H1 (cell line): ENCODE results near the gene MYORG. TPM values are rescaled to one million over a fixed set of nuclear protein-coding genes. Genes with fewer than 3 reads are reported as not detected.

Experiments used
- CTCF ChIA-PET: fragments of 300-600 bp; sonication (Branson Sonifier 250); formaldehyde crosslinking; loops from one replicate; lab custom pipeline; 2021; ENCODE audit not compliant: partially characterized antibody; lab: Charles Lee
- POLR2A ChIA-PET: fragments of 300-600 bp; sonication (Branson Sonifier 250); formaldehyde crosslinking; loops from one replicate; lab custom pipeline; 2021; ENCODE audit warnings: inconsistent platforms; ENCODE audit not compliant: partially characterized antibody; lab: Charles Lee
- DNase-seq, 2 experiments: peaks; one replicate each; pipeline versions ENCODE4 v3.0.0 to v3.0.0-alpha.2; 2010 to 2022; ENCODE audit warnings: low spot score in 2 of 2, low read depth in 1 of 2, mixed read lengths in 1 of 2
- FAIRE-seq: peaks from 2 replicates; lab custom pipeline; 2011; peaks lifted over from hg19 to GRCh38; lab: Jason Lieb, UNC
- H2AFZ ChIP-seq: 2 replicates; pipeline ENCODE4 v1.8.1; 2012; ENCODE audit warnings: low read length, inconsistent platforms
- H2AK5ac ChIP-seq: 2 replicates; pipeline ENCODE4 v1.6.1; 2013; ENCODE audit warnings: low read depth, low read length
- H2BK120ac ChIP-seq: replicated peaks from 2 replicates; pipeline ENCODE3; 2013; ENCODE audit warnings: low read depth, low read length, inconsistent platforms
- H2BK12ac ChIP-seq: 2 replicates; pipeline ENCODE4 v1.6.1; 2013; ENCODE audit warnings: low read depth, low read length
- H2BK15ac ChIP-seq: 2 replicates; pipeline ENCODE4 v1.6.1; 2013; ENCODE audit warnings: low read length
- H2BK20ac ChIP-seq: 2 replicates; pipeline ENCODE4 v1.6.1; 2013; ENCODE audit warnings: low read length
- H2BK5ac ChIP-seq: 2 replicates; pipeline ENCODE4 v1.6.1; 2013; ENCODE audit warnings: low read depth, low read length
- H3K14ac ChIP-seq: 2 replicates; pipeline ENCODE4 v1.6.1; 2013; ENCODE audit warnings: inconsistent platforms; ENCODE audit not compliant: insufficient read length
- H3K18ac ChIP-seq: 2 replicates; pipeline ENCODE4 v1.6.1; 2013; ENCODE audit warnings: low read length; ENCODE audit errors: extremely low read depth
- H3K23ac ChIP-seq: 2 replicates; pipeline ENCODE4 v1.6.1; 2013; ENCODE audit warnings: inconsistent platforms; ENCODE audit not compliant: insufficient read length
- H3K23me2 ChIP-seq: 2 replicates; pipeline ENCODE4 v1.6.1; 2013; ENCODE audit warnings: low read depth, low read length
- H3K27ac ChIP-seq: 2 replicates; pipeline ENCODE4 v1.6.1; 2011; ENCODE audit warnings: low read depth, low read length, inconsistent platforms
- H3K27me3 ChIP-seq, 4 experiments: replicated peaks in 1 of 4; 1 replicate in 1 of 4; 2 replicates in 3 of 4; pipeline versions ENCODE4 v1.6.1 to v1.8.1; 2011 to 2013; ENCODE audit warnings: low read length in 3 of 4, mild to moderate bottlenecking in 3 of 4, inconsistent platforms in 2 of 4, mixed read lengths in 2 of 4, moderate library complexity in 1 of 4; ENCODE audit not compliant: control insufficient read depth in 3 of 4, insufficient read depth in 3 of 4; ENCODE audit errors: extremely low read depth in 1 of 4
- H3K36me3 ChIP-seq, 4 experiments: 2 replicates each; pipeline versions ENCODE4 v1.6.1 to v1.8.1; 2011 to 2013; ENCODE audit warnings: mild to moderate bottlenecking in 4 of 4, low read length in 3 of 4, moderate library complexity in 2 of 4, control low read depth in 1 of 4, inconsistent platforms in 1 of 4; ENCODE audit not compliant: insufficient read depth in 4 of 4, control insufficient read depth in 2 of 4
- H3K4ac ChIP-seq: replicated peaks from 2 replicates; pipeline ENCODE3; 2013; ENCODE audit warnings: low read length, low read depth, mixed read lengths, inconsistent platforms; ENCODE audit not compliant: insufficient read length
- H3K4me1 ChIP-seq, 4 experiments: replicated peaks in 1 of 4; 1 replicate in 1 of 4; 2 replicates in 3 of 4; pipeline versions ENCODE4 v1.6.1 to v1.8.1; 2011 to 2013; ENCODE audit warnings: low read length in 3 of 4, inconsistent platforms in 2 of 4, mixed read lengths in 1 of 4; ENCODE audit not compliant: insufficient read depth in 4 of 4, control insufficient read depth in 3 of 4
- H3K4me2 ChIP-seq, 2 experiments: 2 replicates each; pipeline versions ENCODE4 v1.6.1 to v1.8.1; 2011 to 2013; ENCODE audit warnings: low read depth in 2 of 2, low read length in 2 of 2, control low read depth in 1 of 2, inconsistent platforms in 1 of 2, mild to moderate bottlenecking in 1 of 2; ENCODE audit not compliant: insufficient read depth in 1 of 2
- H3K4me3 ChIP-seq, 4 experiments: fragments of 200-600, 300-600 bp in 1 of 4; sonication (generic), shearing (Covaris generic), sonication (Bioruptor Twin) in 1 of 4; 2 replicates each; pipeline versions ENCODE4 v1.5.1 to v1.8.1; 2011 to 2016; ENCODE audit warnings: low read length in 4 of 4, low read depth in 3 of 4, control low read depth in 2 of 4, inconsistent platforms in 2 of 4, mild to moderate bottlenecking in 2 of 4, mixed read lengths in 1 of 4, moderate library complexity in 1 of 4; ENCODE audit not compliant: insufficient read depth in 2 of 4; ENCODE audit errors: extremely low read depth in 1 of 4
- H3K56ac ChIP-seq: replicated peaks from 2 replicates; pipeline ENCODE3; 2013; ENCODE audit warnings: low read depth, mild to moderate bottlenecking, mixed read lengths, low read length, inconsistent platforms; ENCODE audit not compliant: insufficient read length
- H3K79me1 ChIP-seq: 2 replicates; pipeline ENCODE4 v1.6.1; 2013; ENCODE audit warnings: low read depth, low read length, control low read depth
- H3K79me2 ChIP-seq, 2 experiments: 2 replicates each; pipeline versions ENCODE4 v1.6.1 to v1.8.1; 2012 to 2013; ENCODE audit warnings: low read length in 2 of 2, mild to moderate bottlenecking in 2 of 2, inconsistent platforms in 1 of 2; ENCODE audit not compliant: insufficient read depth in 2 of 2, control insufficient read depth in 1 of 2
- H3K9ac ChIP-seq, 4 experiments: replicated peaks in 1 of 4; 1 replicate in 1 of 4; 2 replicates in 3 of 4; pipeline versions ENCODE4 v1.6.1 to v1.8.1; 2011 to 2013; ENCODE audit warnings: low read depth in 3 of 4, low read length in 3 of 4, control low read depth in 2 of 4, mild to moderate bottlenecking in 2 of 4, moderate library complexity in 2 of 4, inconsistent platforms in 1 of 4; ENCODE audit errors: extremely low read depth in 1 of 4
- H3K9me3 ChIP-seq, 2 experiments: 2 replicates each; pipeline versions ENCODE4 v1.6.1 to v1.8.1; 2012 to 2013; ENCODE audit warnings: mild to moderate bottlenecking in 2 of 2, moderate library complexity in 2 of 2, control low read depth in 1 of 2, inconsistent platforms in 1 of 2, low read depth in 1 of 2, low read length in 1 of 2, mixed read lengths in 1 of 2; ENCODE audit not compliant: insufficient read depth in 2 of 2
- H4K20me1 ChIP-seq, 2 experiments: replicated peaks in 1 of 2; 2 replicates each; pipeline versions ENCODE3 to v1.8.1; 2011 to 2013; ENCODE audit warnings: inconsistent platforms in 2 of 2, low read length in 2 of 2, mild to moderate bottlenecking in 1 of 2; ENCODE audit not compliant: insufficient read depth in 2 of 2, control insufficient read depth in 1 of 2
- H4K5ac ChIP-seq: 2 replicates; pipeline ENCODE4 v1.6.1; 2013; ENCODE audit warnings: low read length, low read depth, mixed read lengths, inconsistent platforms; ENCODE audit not compliant: insufficient read length
- H4K8ac ChIP-seq: 2 replicates; pipeline ENCODE4 v1.8.0; 2013; ENCODE audit warnings: mild to moderate bottlenecking, moderate library complexity, low read length, inconsistent platforms; ENCODE audit not compliant: insufficient read depth; ENCODE audit errors: extremely low read depth
- H4K91ac ChIP-seq: replicated peaks from 2 replicates; pipeline ENCODE3; 2013; ENCODE audit warnings: low read length, mixed read lengths, inconsistent platforms; ENCODE audit not compliant: insufficient read length
- BACH1 ChIP-seq: IDR thresholded peaks from 2 replicates; pipeline ENCODE4 v1.6.1; 2012; ENCODE audit warnings: low read length, improper control_type of control experiment
- CBX5 ChIP-seq: fragments of 300-800, 300-1000 bp; sonication (generic); IDR thresholded peaks from 2 replicates; pipeline ENCODE4 v1.7.1; 2016; ENCODE audit warnings: antibody characterized with exemption, low read length, low read depth
- CBX8 ChIP-seq: fragments of 300-800, 300-1000 bp; sonication (generic); IDR thresholded peaks from 2 replicates; pipeline ENCODE4 v1.7.1; 2016; ENCODE audit warnings: low read depth, low read length, borderline replicate concordance
- CEBPB ChIP-seq: IDR thresholded peaks from 2 replicates; pipeline ENCODE4 v1.6.1; 2012; ENCODE audit warnings: low read depth, low read length
- CHD2 ChIP-seq: IDR thresholded peaks from 2 replicates; pipeline ENCODE4 v1.6.1; 2012; ENCODE audit warnings: low read length, improper control_type of control experiment
- GTF2F1 ChIP-seq: IDR thresholded peaks from 2 replicates; pipeline ENCODE4 v1.6.1; 2012; ENCODE audit warnings: low read depth, low read length, improper control_type of control experiment, borderline replicate concordance
- KDM4A ChIP-seq: IDR thresholded peaks from one replicate; pipeline ENCODE4 v1.7.1; 2012; ENCODE audit warnings: low read depth, mild to moderate bottlenecking, moderate library complexity, low read length, inconsistent platforms; ENCODE audit not compliant: severe bottlenecking
- RXRA ChIP-seq: IDR thresholded peaks from 2 replicates; pipeline ENCODE4 v1.6.1; 2011; ENCODE audit warnings: low read depth, mild to moderate bottlenecking, low read length, moderate library complexity; ENCODE audit not compliant: insufficient read depth
- SIRT6 ChIP-seq: IDR thresholded peaks from one replicate; pipeline ENCODE4 v1.7.1; 2012; ENCODE audit warnings: low read length, inconsistent platforms
- TAF1 ChIP-seq: IDR thresholded peaks from 2 replicates; pipeline ENCODE4 v1.6.1; 2011; ENCODE audit warnings: mild to moderate bottlenecking, low read depth, low read length
- WGBS, 2 experiments: shearing (Covaris generic) in 1 of 2; methylation state at CpG; one replicate each; pipeline versions ENCODE4 v1.1.6 to v1.1.7; 2013 to 2015; ENCODE audit warnings: low lambda C conversion rate in 2 of 2, mixed read lengths in 2 of 2, inconsistent platforms in 1 of 2, low coverage in 1 of 2, missing lambda C conversion rate in 1 of 2; ENCODE audit not compliant: insufficient replicate concordance in 2 of 2, insufficient coverage in 1 of 2, insufficient read length in 1 of 2; ENCODE audit errors: extremely low coverage in 1 of 2, missing lambda C conversion rate in 1 of 2; 5-methylcytosine and 5-hydroxymethylcytosine counted together
- polyA plus RNA-seq, 7 experiments: library from polyadenylated mRNA; depleted of rRNA in 3 of 7; stranded (reverse) in 5 of 7; unstranded in 2 of 7; fragments of >200 nt in 5 of 7; fragments of 200-250 nt in 2 of 7; gene quantifications; 1 replicate in 5 of 7; 2 replicates in 1 of 7; 4 replicates in 1 of 7; pipeline versions ENCODE4 v1.2.1 to v1.2.3, GENCODE V29; 2011 to 2013; ENCODE audit warnings: missing spikeins in 2 of 7, mixed read lengths in 2 of 7
- total RNA-seq: library from RNA; stranded (reverse); fragmentation: NEBNext Ultra II Directional; extraction: Animal tissue kit (Norgen Biotek cat#: 25700); gene quantifications from 2 replicates; pipeline ENCODE4 v1.2.1, GENCODE V29; 2021

Gene MYORG
- total and polyA plus RNA-seq, 2 of the 8 experiments (the other 6 are each of a cell fraction or from before 2014, with no cell fraction given), result 1.2 to 5.9 TPM

DNA sequence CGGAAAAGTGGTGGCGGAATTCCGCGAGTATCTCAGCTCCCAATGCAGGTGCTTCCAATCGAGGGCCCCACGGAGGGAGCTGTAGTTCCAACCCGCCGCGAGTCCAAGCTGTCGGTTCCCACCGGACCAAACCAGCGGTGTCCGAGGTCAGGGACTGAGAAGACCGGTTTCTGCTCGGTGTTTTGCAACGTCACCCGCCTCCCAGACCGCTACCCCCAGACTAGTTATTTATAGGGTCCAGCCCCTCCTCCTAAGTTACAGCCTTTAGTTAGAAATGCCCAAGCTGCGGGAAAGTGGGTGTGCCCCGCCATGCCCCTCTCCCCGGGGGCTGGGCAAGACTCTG lies 677 bp upstream of the MYORG start:
- Histone ChIP-seq H3K36me3 (no peaks in the 10 kb centered on the region), H3K4ac (no peak overlapping the region), H2BK12ac (no peak overlapping the region), H2BK15ac (no peak overlapping the region), H3K56ac (no peak overlapping the region), H3K9ac (peak overlapping the region in 2 of 4 experiments; percentile 13 to 47; a peak in 2 of 7 replicates), H3K27me3 (peaks cover 3 to 30% (median 27%) of the 10 kb centered on the region in 4 experiments), H3K4me3 (peak overlapping the region; percentile 48 to 75 (median 68)), H2AFZ (peak overlapping the region; percentile 97), H2BK5ac (no peak overlapping the region), H3K27ac (no peak overlapping the region), H4K91ac (peak overlapping the region; percentile 9), H3K18ac (no peak overlapping the region), H3K9me3 (no peaks in the 10 kb centered on the region), H3K14ac (no peak overlapping the region), H3K79me1 (no peaks in the 10 kb centered on the region; the same call in 1 of the 2 replicates), H2BK120ac (no peak overlapping the region), H3K4me1 (peaks cover 6 to 15% (median 7%) of the 10 kb centered on the region in 4 experiments), H2BK20ac (no peak overlapping the region), H3K23ac (no peak overlapping the region), H4K5ac (no peak overlapping the region), H4K8ac (no peak overlapping the region; the same call in 1 of the 2 replicates), H3K4me2 (peak overlapping the region; percentile 82 to 92), H3K23me2 (peaks cover 33% of the 10 kb centered on the region), H4K20me1 (peaks cover 0 to 1% of the 10 kb centered on the region in 2 experiments), H2AK5ac (no peak overlapping the region), H3K79me2 (no peaks in the 10 kb centered on the region)
- WGBS, 2 experiments, result 23% methylated on average over 18 of the region's 21 CpGs; no CpG with 5 or more reads in 1 of the 2 experiments
- POLR2A ChIA-PET, result interaction anchor here (0.6 to 1.3 kb wide), 7 partner anchors 10 to 198 kb away, joined by 3 to 4 read pairs (median 4); partner anchors contain the start of gene UBAP1
- DNase-seq (no peak), FAIRE-seq (no peak)
- CTCF ChIA-PET, result interaction anchor here (0.9 to 19.4 kb wide), 9 partner anchors 9 to 658 kb away, joined by 3 to 350 read pairs (median 5); no protein-coding TSS in a partner anchor
- no peak for TF ChIP-seq CBX8
- TF ChIP-seq TAF1, result 0 out of 2 replicates have a peak, but pooled peaks have one; percentile 11
- no peak for TF ChIP-seq GTF2F1
- no peak for TF ChIP-seq RXRA
- no peak for TF ChIP-seq KDM4A
- no peak for TF ChIP-seq CBX5
- no peak for TF ChIP-seq BACH1
- TF ChIP-seq SIRT6, result no peak
- TF ChIP-seq CHD2, result no peak
- TF ChIP-seq CEBPB, result 0 out of 2 replicates have a peak, but pooled peaks have one; percentile 10
